LHCN-M2 (cell line): ENCODE data around the gene DTX3L. TPM values are rescaled to one million over a fixed set of nuclear protein-coding genes. Genes with fewer than 3 reads are reported as not detected.
A peak's percentile ranks its signal among the peaks of the same experiment; 100 is the strongest.

ENCODE experiments used
- DNase-seq: peaks from one replicate; pipeline ENCODE4 v3.0.0-alpha.2; 2012; ENCODE audit warnings: low read depth
- total RNA-seq: library from RNA; depleted of rRNA; stranded (reverse); fragments of >200 nt; gene quantifications from 2 replicates; pipeline ENCODE4 v1.2.3, GENCODE V29; 2014; rRNA removed

Gene DTX3L
- total RNA-seq, 1 experiment from 2014 or later: 24.9 TPM

GRCh38 chr3:122603056-122603455 is 38.9 kb downstream of the DTX3L start:
- DNase-seq: no peak

- DNase-seq: no peak
Observed at GRCh38 chr3:122606330-122606729, 42.2 kb downstream of the DTX3L start.

GRCh38 chr3:122608916-122609315 is 44.8 kb downstream of the DTX3L start:
- DNase-seq: no peak

GRCh38 chr3:122609798-122610559 is 45.8 kb downstream of the DTX3L start:
- peak; percentile 88 for DNase-seq

- DNase-seq: no peak
Observed at GRCh38 chr3:122612696-122613095, 48.6 kb downstream of the DTX3L start.

- DNase-seq: no peak
Observed at GRCh38 chr3:122615303-122615702, 51.2 kb downstream of the DTX3L start.

GRCh38 chr3:122618614-122619013 is 54.5 kb downstream of the DTX3L start:
- no peak for DNase-seq

GRCh38 chr3:122619040-122619439 is 54.9 kb downstream of the DTX3L start:
- peak; percentile 65 for DNase-seq

- no peak for DNase-seq
Observed at GRCh38 chr3:122620399-122620798, 56.3 kb downstream of the DTX3L start.

GRCh38 chr3:122621112-122621511 is 57.0 kb downstream of the DTX3L start:
- no peak for DNase-seq

- DNase-seq: no peak
Observed at GRCh38 chr3:122623031-122623829, 59.1 kb downstream of the DTX3L start.

Other genes starting within 250 kb of the DTX3L start
- 0.46 TPM in 1 of 2 replicates, not detected in the other for gene CSTA, start 239.1 kb upstream of the DTX3L start, total RNA-seq
- gene MIX23, start 181.1 kb upstream of the DTX3L start, total RNA-seq: 37.6 and 37.8 TPM in 2 replicates
- gene FAM162A, start 180.2 kb upstream of the DTX3L start, total RNA-seq: 27.6 and 32.3 TPM in 2 replicates
- 4.7 and 6.0 TPM in 2 replicates for gene WDR5B, start 148.3 kb upstream of the DTX3L start, total RNA-seq
- gene KPNA1, start 49.4 kb upstream of the DTX3L start, total RNA-seq: 28.0 and 34.6 TPM in 2 replicates
- 9.0 and 21.3 TPM in 2 replicates for gene PARP9, start within 50 bp of the DTX3L start, total RNA-seq
- gene PARP15, start 13.3 kb downstream of the DTX3L start, total RNA-seq: not detected in 2 replicates
- 3.7 and 10.9 TPM in 2 replicates for gene PARP14, start 116.5 kb downstream of the DTX3L start, total RNA-seq
- 6.1 and 7.1 TPM in 2 replicates for gene HSPBAP1, start 229.5 kb downstream of the DTX3L start, total RNA-seq
- gene SLC49A4, start 230.7 kb downstream of the DTX3L start, total RNA-seq: 20.8 and 24.2 TPM in 2 replicates